Myocyte (in vitro differentiated cells): Measurements from ENCODE around the gene OGFOD3. TPM values are rescaled to one million over a fixed set of nuclear protein-coding genes. Genes with fewer than 3 reads are reported as not detected.
"Not testable (repeated sequence)": the region's sequence is repeated elsewhere in the genome, so short reads cannot be mapped to it uniquely, and the experiment has no call there.

Source experiments
- DNase-seq: peaks from one replicate; pipeline ENCODE4 v3.0.0-alpha.2; 2012; ENCODE audit warnings: low read depth
- total RNA-seq: library from RNA; depleted of rRNA; stranded (reverse); fragments of >200 nt; gene quantifications from 2 replicates; pipeline ENCODE4 v1.2.3, GENCODE V29; 2014

Gene OGFOD3
- total RNA-seq, 1 donor from 2014 or later, result 37.4 TPM

DNA sequence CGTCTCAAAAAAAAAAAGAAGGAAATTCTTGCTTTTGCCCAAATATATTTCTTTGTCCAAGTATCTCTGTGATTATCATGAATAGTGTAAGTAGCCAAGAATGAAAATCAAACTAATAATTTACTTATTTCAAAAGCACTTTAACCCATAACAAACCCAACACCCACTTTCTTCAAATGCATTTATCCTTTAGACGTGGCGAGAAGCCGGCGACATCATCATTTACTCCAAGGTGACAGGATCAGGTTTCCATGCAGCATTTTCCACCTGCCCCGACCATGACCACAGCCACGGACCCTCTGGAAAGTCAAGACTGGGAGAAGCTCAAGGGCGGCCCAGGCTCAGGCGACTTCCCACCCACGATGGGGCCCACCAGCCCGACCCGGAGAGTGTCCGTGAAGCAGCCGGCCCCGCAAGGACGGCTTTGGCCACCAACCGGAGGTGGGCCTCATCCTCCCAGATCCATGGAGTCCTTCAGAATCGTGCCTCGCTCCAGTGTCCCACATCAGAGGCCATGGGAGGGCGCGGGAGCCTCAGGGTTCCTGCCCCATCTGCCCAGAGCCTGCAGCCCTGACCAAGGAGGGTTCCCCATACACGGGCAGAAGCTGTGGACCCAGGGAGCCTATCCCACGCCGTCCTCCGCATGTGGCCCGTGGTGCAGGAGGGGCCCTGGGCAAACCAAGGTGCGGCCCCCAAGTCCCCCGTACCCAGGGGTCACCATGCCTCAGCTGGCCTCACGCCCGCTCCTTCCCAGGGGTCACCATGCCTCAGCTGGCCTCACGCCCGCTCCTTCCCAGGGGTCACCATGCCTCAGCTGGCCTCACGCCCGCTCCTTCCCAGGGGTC lies 28.1 kb downstream of the OGFOD3 start:
- DNase-seq, result no peak

DNA sequence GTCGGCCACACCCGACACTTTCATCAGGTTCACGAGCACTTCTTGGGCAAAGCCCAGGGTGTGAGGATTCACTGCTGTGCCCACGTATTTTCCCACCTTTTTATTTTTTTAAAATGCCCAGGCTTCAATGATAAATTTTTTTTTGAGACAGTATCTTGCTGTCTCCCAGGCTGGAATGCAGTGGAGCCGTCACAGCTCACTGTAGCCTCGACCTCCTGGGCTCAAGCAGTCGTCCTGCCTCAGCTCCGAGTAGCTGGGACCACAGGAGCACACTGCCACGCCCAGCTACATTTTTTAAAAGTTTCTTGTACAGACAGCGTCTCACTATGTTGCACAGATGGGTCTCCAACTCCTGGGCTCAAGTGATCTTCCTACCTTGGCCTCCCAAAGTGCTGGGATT lies 29.0 kb downstream of the OGFOD3 start:
- peak; percentile 30 for DNase-seq

DNA sequence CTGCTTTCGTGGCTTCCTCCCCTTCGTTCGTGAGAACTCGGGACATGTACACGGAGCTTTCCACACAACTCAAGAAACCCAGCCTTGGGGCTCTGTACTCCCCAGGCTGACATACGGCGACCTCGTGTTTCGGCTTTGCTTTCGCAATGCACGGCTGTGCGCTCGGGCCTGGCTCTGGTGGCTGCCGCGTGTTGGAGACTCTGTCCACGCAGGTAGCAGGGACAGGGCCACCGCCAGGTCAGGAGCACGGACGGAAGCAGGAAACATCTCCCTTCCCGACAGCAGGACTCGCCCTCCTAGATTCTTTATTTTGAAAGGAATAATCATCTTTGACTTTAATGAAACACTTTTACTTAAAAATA lies 29.5 kb downstream of the OGFOD3 start:
- no peak for DNase-seq

DNA sequence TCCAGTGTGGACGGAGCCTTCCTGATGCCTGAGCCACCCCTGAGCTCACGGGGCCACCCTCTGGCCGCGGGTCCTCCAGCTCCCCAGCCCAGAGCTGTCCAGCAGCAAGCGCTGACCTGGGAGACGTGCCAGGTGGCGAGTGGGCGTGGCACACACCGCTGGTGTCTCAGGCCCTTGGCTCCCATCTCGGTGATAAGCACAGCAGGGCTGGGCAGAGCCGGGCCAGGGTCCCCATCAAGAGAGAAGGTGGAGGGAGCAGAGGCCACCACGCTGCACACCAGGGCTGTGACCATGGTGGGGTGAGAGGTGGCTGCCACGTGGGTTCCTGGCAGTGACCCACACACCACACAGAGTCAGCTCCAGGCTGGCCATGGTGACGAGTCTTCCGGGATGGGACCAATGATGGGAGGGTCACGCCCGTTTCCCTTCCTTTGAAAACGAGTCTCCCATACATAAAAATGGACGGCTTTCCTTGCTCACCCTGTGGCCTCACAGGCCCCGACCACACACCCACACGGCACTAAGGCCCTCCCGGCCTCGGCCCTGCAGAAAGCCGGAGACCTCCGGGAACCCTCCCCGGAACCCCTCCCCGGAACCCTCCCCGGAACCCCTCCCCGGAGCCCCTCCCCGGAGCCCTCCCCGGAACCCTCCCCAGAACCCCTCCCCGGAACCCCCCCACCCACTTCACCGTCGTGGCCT lies 30.0 kb downstream of the OGFOD3 start:
- peak; percentile 47 for DNase-seq

DNA sequence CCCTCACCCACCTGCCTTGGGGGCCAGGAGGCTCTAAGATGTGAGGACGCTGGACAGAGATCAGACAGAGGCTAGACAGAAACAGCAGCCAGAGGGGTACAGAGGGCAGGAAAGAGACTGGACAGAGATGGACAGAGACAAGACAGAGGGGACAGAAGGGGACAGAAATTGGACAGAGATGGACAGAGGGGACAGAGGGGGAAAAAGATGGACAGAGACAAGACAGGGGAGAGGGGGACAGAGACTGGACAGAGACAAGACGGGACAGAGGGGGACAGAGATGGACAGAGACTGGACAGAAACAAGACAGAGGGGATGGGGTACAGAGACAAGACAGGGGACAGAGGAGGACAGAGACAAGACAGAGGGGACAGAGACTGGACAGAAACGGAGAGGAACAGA lies 30.7 kb downstream of the OGFOD3 start:
- DNase-seq, result no peak

DNA sequence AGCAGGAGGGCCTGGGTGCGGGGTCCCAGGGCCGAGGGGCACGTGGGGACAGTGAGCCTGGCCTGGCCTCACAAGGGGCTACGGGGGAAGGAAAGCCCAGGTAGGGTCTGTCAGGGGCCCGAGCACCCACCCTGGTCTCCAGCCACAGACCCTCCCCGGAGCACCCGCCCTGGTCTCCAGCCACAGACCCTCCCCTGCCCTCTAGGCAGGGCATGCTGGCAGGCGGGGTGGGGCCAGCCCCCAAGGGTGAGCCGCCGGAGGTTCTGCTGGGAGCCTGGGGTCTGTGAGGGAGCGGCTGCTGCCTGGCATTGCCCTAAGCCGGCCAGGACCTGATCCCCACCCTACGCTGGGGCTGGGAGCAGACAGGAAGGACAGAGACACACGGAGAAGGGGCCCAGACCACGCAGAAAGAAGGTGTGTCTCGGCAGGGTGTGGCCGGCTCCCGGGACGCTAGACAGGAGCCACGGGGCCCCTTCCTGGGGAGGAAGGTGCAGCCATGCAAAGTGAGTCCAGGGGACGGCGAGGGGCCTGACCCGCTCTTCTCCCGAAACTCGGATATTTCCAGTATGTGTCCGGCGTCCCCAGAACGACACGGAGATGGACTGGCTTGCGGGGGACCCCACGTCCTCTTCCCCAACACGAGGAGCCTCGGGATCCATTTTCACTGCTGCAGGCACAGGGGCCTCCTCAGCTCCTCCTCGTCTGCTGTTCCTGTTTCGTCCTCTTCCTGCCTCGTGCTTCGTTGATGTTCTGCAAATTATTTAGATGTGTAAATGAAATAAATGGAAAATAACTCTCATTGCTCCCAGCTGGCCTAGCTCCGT lies 31.3 kb downstream of the OGFOD3 start:
- DNase-seq, result no peak

DNA sequence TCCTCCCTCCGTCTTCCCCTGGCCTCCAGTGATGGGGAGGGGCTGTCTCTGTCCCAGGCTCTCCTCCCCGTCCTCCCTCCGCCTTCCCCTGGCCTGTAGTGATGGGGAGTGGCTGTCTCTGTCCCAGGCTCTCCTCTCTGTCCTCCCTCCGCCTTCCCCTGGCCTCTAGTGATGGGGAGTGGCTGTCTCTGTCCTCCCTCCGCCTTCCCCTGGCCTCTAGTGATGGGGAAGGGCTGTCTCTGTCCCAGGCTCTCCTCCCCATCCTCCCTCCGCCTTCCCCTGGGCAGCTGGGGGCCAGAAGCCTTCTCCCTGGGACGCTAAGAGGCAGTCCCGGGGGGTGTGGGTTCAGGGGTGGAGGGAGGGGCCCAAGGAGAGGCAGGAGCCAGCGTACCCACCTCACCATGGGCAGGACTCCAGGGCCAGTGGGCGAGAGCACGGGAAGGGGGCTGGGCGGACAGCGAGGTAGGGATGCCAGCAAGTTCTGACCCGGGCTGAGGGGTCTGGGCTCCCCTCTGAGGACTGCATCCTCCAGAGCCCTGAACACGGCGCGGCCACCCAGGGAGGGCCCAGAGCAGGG lies 32.0 kb downstream of the OGFOD3 start:
- DNase-seq, result peak; percentile 28

DNA sequence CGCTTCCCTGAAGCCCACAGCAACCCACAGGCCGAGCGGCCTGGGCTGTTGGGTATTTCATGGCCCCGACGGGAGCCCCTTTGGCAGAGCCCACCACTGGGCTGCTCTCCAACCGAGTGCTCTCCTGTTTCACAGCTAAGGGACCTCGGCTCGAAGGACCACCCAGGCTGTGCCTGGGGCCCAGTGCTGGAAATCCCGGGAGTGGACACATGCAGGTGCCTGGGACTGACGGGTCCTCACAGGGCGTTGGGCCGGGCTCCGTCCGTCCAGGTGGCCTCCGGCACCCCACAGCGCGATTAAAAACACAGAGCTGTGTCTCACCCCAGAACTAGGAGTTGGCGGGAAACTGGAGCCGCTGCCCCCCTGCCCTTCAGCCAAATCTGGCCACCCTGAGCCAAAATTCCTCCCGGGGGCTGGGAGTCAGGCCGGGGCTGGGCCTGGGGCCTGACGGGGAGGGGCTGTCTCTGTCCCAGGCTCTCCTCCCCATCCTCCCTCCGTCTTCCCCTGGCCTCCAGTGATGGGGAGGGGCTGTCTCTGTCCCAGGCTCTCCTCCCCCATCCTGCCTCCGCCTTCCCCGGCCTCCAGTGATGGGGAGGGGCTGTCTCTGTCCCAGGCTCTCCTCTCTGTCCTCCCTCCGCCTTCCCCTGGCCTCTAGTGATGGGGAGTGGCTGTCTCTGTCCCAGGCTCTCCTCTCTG lies 32.7 kb downstream of the OGFOD3 start:
- DNase-seq, result no peak

DNA sequence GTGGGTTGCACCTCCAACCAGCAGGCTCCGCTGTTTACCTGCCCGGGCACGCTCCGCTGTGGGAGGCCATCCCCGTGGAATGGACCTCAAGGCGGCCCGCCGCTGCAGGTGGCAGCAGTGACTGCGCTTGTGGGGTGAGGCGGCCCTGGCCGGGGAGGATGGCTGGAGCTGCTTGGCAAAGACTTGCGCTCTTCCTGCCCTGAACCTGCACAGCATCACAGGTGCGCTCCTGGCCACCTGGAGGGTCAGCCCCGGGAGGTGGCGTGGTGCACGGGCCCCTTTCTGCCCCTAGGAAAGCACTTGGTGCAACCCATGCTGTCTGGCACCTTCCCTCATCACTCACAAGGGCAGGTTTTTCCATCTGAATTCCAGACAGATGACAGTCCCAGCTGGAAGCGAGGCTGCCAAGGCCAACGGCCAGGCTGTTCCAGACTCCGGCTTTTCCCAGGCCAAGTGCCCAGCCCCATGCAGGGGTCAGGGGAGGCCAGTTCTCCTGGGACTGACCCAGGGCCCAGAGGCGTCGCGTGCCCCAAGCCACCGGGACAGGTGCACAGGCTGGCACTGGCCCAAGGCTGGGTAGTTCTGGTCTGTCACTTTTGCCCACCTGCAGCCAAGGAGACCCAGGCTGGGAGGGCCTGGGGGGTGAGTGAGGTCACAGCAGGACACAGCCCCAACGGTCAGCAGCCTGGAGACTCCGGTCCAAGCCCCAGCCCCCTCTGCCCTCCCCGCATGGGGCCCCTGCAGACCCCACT lies 33.5 kb downstream of the OGFOD3 start:
- DNase-seq, result peak; percentile 96

DNA sequence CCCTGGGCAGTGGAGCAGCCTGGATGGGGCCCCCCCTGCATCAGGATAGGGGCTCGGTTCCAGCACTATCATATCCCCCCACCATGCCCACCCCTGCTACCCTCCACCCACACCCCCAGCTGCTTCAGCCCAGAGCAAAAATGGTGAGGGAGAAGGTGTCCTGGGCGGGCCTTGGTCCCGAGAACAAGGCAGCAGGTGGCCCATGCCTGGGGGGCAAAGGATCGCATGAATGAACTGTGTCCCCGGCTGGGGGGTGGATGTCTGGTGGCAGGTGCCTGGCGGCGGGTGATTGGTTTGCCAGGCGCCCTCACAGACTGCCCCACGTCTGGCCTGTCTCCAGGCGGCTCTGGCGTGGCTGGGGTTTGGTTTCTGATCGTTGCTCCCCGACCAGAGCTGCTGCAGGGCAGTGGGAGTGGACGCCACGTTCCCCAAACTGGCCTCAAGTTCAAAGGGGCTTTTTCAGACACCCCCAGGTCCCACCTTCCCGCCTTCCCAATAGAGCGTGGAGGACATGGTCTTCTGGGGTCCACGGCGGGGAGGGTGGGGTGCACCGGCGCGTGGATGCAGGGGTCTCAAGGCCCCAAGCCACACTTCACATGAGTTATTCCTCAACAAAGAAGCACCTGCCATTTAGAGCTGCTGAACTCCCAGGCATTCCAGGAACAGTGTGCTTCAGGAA lies 34.2 kb downstream of the OGFOD3 start:
- DNase-seq, result peak; percentile 40

DNA sequence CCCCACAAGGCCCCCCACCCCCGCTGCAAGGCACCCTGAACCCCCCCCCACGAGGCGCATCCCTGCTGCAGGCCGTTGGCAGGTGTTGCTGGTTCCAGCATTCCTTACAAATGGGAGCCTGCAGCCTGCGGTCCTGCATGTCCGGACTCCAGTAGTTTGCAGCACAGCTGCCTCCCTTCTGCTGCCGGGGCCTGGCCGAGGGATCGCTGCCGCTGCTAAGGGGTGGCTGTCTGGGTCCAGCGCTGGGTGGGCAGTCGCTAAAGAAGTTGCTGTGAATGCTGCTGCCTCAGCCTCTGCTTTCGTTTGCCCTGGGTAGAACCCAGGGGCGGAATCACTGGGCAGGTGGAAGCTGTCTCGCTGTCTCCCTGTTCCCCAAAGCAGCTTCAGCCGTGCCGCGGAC lies 35.0 kb downstream of the OGFOD3 start:
- DNase-seq, result no peak

DNA sequence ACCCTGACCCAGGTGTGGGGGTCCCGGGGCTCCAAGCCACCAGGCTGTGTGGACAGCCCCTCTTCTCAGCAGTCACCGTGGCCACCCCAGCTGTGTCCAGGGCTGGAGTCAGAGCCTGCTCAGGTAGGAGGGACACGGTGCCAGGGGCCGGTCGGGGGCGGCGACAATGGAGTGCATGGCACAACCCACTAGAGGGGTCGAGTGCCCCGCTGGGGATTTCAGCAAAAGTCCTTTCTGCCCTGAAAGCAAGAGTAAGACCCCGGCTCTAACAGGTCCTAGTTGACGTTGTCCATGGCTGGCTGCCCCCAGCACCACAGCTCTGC lies 35.5 kb downstream of the OGFOD3 start:
- no peak for DNase-seq

DNA sequence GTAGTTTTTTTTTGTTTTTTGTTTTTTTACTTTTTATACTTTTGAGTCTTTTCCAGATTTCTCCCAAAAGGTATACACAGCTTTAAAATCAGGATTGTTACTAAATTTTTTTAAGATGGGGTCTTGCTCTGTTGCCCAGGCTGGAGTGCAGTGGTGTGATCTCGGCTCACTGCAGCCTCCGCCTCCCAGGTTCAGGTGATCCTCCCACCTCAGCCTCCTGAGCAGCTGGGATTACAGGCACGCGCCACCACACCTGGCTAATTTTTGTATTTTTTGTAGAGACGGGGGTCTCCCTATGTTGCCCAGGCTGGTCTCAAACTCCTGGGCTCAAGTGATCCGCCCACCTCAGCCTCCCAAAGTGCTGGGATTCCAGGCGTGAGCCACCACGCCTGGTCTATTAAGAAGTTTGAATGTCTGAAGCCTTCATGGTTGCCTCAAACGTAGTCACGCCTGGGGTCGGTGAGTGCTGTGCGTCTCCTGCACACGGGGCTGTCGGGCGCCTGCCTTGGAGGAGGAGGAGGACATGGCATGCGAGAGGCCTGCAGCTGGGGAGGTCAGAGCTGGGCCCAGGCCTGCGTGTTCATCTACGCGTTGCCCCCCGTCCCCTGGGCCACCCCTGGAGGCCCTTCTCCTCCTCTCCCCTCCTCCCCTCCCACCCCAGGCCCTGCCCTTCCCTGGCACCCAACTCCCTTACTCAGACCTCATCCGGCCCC lies 36.0 kb downstream of the OGFOD3 start:
- DNase-seq, result not testable (repeated sequence)

DNA sequence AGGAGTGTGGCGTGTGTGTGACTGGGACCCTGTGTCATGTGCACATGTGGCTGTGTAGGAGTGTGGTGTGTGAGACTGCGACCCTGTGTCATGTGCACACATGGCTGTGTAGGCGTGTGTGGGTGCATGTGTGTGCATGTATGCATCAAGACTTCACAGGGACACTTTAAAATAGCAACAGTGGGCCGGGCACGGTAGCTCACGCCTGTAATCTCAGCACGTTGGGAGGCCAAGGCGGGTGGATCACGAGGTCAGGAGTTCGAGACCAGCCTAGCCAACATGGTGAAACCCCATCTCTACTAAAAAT lies 36.7 kb downstream of the OGFOD3 start:
- not testable (repeated sequence) for DNase-seq

DNA sequence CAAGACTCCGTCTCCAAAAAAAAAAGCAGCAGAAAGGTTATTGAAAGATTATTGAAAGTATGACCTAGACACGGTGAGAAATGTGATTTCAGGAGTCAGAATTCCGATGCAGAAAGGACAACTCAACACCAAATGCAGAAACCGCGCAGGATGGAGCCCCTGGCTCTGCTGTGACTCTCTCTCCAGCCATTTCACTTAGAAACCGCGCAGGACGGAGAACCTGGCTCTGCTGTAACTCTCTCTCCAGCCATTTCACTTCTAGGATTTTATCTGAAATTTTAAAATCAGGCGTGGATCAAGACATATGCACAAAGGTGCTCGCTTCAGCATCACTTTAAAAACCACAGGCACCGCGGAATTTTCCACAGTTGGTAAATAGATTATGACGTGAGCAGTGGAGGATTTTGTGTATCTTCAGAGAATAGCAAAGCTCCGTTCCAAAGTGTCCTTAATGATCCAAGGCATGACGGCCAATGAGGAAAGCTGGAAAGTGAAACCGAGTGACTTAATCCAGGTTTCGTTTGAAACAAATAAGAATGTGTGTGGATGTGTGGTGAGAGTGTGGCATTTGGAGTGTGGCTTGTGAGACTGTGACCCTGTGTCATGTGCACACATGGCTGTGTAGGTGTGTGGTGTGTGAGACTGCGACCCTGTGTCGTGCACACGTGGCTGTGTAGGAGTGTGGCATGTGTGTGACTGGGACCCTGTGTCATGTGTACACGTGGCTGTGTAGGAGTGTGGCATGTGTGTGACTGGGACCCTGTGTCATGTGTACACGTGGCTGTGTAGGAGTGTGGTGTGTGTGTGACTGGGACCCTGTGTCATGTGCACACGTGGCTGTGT lies 37.3 kb downstream of the OGFOD3 start:
- peak; percentile 74 for DNase-seq

DNA sequence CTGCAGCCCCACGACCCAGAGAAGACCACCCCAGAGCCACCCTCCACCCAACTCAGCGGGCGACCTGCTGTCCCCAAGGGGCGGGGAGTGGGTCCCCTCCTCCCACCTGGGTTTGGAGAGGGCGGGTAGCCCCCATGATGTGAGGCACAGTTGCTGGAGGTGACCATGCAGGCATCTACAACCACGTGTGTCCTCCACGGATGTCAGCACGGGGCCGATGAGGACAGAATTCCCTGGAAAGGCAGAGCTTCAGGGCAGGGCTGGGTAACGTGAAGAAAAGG lies 39.7 kb downstream of the OGFOD3 start:
- DNase-seq, result no peak

DNA sequence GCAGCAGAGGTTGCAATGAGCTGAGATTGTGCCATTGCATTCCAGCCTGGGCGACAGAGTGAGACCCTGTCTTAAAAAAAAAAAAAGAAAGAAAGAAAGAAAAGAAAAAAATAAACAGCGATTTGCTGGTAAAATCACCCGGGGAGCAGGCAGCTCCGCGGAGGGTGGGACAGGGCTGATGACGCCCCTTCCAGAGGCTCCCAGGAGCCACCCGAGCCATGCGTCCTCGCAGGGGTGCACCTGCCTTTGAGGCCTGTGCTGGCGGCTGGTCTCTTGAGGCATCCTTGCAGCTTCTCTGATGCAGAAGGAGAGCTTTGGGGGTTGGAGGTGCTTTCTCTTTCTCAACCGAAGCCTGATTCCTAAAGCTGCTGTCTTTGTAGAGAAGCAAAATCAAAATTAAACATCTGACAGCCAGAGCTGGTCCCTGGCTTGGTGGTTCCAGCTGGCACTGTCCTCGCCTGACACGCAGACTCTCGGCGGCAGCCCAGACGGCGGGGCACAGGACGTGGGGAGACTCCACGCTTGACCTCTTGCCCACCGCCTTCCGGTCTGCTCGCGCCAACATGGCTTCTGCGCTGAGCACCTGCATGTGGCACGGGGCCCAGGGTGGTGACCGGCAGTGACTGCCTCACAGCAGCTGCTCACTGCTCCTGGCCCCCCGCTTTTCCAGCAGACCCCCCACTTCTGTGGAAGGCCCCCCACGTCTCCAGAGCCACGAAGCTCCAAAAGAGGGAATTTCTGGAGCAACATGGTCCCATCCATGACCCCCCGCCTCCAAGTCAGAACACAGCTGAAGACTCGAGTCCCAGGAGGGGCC lies 40.3 kb downstream of the OGFOD3 start:
- no peak for DNase-seq

DNA sequence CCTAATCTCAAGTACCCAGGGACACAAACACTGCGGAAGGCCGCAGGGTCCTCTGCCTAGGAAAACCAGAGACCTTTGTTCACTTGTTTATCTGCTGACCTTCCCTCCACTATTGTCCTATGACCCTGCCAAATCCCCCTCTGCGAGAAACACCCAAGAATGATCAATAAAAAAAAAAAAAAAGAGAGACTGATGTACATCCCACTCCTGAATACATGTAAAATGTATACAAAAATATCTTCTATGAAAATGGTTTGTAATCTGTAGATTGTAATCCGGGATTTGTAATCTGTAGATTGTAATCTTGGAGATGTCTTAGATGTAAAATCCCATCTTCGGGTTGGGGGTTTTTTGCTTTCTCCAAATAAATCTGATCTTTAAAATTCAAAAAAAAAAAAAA lies 41.1 kb downstream of the OGFOD3 start:
- not testable (repeated sequence) for DNase-seq
